CD4-positive, alpha-beta memory T cell (primary cell): ENCODE results near the gene POLE. TPM values are rescaled to one million over a fixed set of nuclear protein-coding genes. Genes with fewer than 3 reads are reported as not detected.

Source experiments
- CTCF ChIA-PET: fragments of 350-600 bp; sonication (Branson Sonifier 250); formaldehyde crosslinking; loops from one replicate; lab custom pipeline; 2021; ENCODE audit warnings: inconsistent platforms; ENCODE audit not compliant: partially characterized antibody; lab: Charles Lee
- POLR2A ChIA-PET: fragments of 350-600 bp; sonication (Branson Sonifier 250); formaldehyde crosslinking; loops from one replicate; lab custom pipeline; 2021; ENCODE audit not compliant: partially characterized antibody; lab: Charles Lee
- DNase-seq, 5 donors: peaks; one replicate each; pipeline versions ENCODE4 v3.0.0 to v3.0.0-alpha.2; 2020 to 2022; ENCODE audit warnings: mixed read lengths in 1 of 5
- H3K27ac ChIP-seq: one replicate; pipeline ENCODE4 v1.7.0; 2013; ENCODE audit warnings: low read depth, low read length
- H3K27me3 ChIP-seq: 2 replicates; pipeline ENCODE4 v1.7.0; 2013; ENCODE audit warnings: mild to moderate bottlenecking, low read length, moderate library complexity; ENCODE audit not compliant: insufficient read depth
- H3K36me3 ChIP-seq: 2 replicates; pipeline ENCODE4 v1.7.0; 2013; ENCODE audit warnings: mild to moderate bottlenecking, low read length, moderate library complexity; ENCODE audit not compliant: insufficient read depth
- H3K4me1 ChIP-seq: 2 replicates; pipeline ENCODE4 v1.7.0; 2013; ENCODE audit warnings: mild to moderate bottlenecking, low read length, moderate library complexity; ENCODE audit not compliant: insufficient read depth
- H3K4me3 ChIP-seq, 2 donors: one replicate each; pipeline ENCODE4 v1.7.0; 2013; ENCODE audit warnings: low read length in 2 of 2, mild to moderate bottlenecking in 1 of 2
- H3K9me3 ChIP-seq, 2 donors: one replicate each; pipeline ENCODE4 v1.7.0; 2013; ENCODE audit warnings: low read length in 2 of 2, control low read depth in 1 of 2; ENCODE audit not compliant: control insufficient read depth in 1 of 2
- H3K27ac Mint-ChIP-seq, 7 donors: one replicate each; pipeline ENCODE4 v1.8.0; 2020 to 2021; ENCODE audit warnings: mixed read lengths in 7 of 7, mild to moderate bottlenecking in 6 of 7, inconsistent platforms in 3 of 7, moderate library complexity in 3 of 7
- H3K27me3 Mint-ChIP-seq, 2 donors: one replicate each; pipeline ENCODE4 v1.8.0; 2020 to 2021; ENCODE audit warnings: mixed read lengths in 2 of 2
- H3K36me3 Mint-ChIP-seq, 2 donors: one replicate each; pipeline ENCODE4 v1.8.0; 2020 to 2021; ENCODE audit warnings: mixed read lengths in 2 of 2, inconsistent platforms in 1 of 2, mild to moderate bottlenecking in 1 of 2
- H3K4me1 Mint-ChIP-seq, 4 donors: one replicate each; pipeline ENCODE4 v1.8.0; 2020 to 2021; ENCODE audit warnings: mixed read lengths in 4 of 4, mild to moderate bottlenecking in 1 of 4
- H3K4me3 Mint-ChIP-seq, 8 donors: one replicate each; pipeline ENCODE4 v1.8.0; 2020 to 2021; ENCODE audit warnings: mixed read lengths in 8 of 8, mild to moderate bottlenecking in 7 of 8, moderate library complexity in 6 of 8, inconsistent platforms in 3 of 8
- H3K9me3 Mint-ChIP-seq, 8 donors: one replicate each; pipeline ENCODE4 v1.8.0; 2020 to 2021; ENCODE audit warnings: mixed read lengths in 8 of 8, mild to moderate bottlenecking in 5 of 8, inconsistent platforms in 3 of 8, moderate library complexity in 1 of 8
- intact Hi-C: fragments of 100-400 bp; cut with micrococcal nuclease; formaldehyde crosslinking; loops from one replicate; pipeline ENCODE4 v1.15.1; 2023
- polyA plus RNA-seq, 2 donors: library from polyadenylated mRNA; unstranded; fragments of 300-500 nt; fragmentation: Illumina TruSeq; gene quantifications; one replicate each; pipeline ENCODE4 v1.2.3, GENCODE V29; 2021
- total RNA-seq, 2 experiments: library from RNA; stranded (reverse); gene quantifications; one replicate each; pipeline ENCODE4 v1.2.3, GENCODE V29; 2021

Gene POLE
- total and polyA plus RNA-seq, 4 experiments from 2014 or later, result 2.2 to 75.4 (median 37.9) TPM

GRCh38 chr12:132661972-132662371 lies 25.2 kb downstream of the POLE start:
- CTCF ChIA-PET, result no interaction called here

DNA sequence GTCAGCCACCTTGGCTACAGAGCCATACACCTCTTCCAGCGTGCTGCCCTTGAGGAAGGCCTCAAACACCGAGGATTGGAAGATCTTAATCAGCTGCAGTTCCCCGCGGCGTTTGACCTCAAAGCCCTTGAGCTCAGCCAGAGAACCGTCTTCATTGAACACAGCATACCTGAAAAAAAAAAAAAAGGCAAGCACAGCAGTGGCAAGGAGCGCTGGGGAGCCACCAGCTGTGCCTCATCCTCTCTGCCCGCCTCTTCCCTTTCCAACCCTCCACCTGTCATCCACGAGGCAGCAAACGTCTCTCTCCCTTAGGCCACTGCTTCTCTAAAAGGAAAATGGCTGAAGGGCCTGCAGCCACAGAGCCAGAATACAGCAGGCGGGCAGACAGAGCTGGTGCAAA lies 26.1 kb downstream of the POLE start:
- CTCF ChIA-PET, result no interaction called here

More at GRCh38 chr12:132661972-132662371, 25.2 kb downstream of the POLE start:
- Mint-ChIP-seq H3K36me3 (peaks cover 63 to 89% of the 10 kb centered on the region in 2 donors), H3K4me3 (no peak overlapping the region), H3K27me3 (no peaks in the 10 kb centered on the region), H3K27ac (peak overlapping the region in 1 of 7 donors; percentile 36), H3K4me1 (peaks cover 0 to 5% (median 3%) of the 10 kb centered on the region in 4 donors), H3K9me3 (no peaks in the 10 kb centered on the region)
- intact Hi-C loops, result no loop called here
- Histone ChIP-seq H3K27ac (no peak overlapping the region), H3K27me3 (no peaks in the 10 kb centered on the region), H3K36me3 (peaks cover 62% of the 10 kb centered on the region), H3K4me3 (no peak overlapping the region), H3K9me3 (no peaks in the 10 kb centered on the region), H3K4me1 (no peaks in the 10 kb centered on the region)
- POLR2A ChIA-PET, result no interaction called here
- no peak for DNase-seq

GRCh38 chr12:132660052-132660451 lies 27.1 kb downstream of the POLE start:
- Histone ChIP-seq H3K4me1 (no peaks in the 10 kb centered on the region), H3K27me3 (no peaks in the 10 kb centered on the region), H3K4me3 (no peak overlapping the region), H3K27ac (no peak overlapping the region), H3K9me3 (no peaks in the 10 kb centered on the region), H3K36me3 (peaks cover 55% of the 10 kb centered on the region)
- intact Hi-C loops, result no loop called here
- Mint-ChIP-seq H3K36me3 (peaks cover 52 to 79% of the 10 kb centered on the region in 2 donors), H3K4me3 (peak overlapping the region in 1 of 8 donors; percentile 31), H3K27me3 (no peaks in the 10 kb centered on the region), H3K4me1 (peaks cover 0 to 5% (median 3%) of the 10 kb centered on the region in 4 donors), H3K27ac (no peak overlapping the region), H3K9me3 (no peaks in the 10 kb centered on the region)
- POLR2A ChIA-PET, result no interaction called here
- CTCF ChIA-PET, result no interaction called here
- DNase-seq, result no peak

More for the DNA sequence above, 26.1 kb downstream of the POLE start:
- Histone ChIP-seq H3K4me3 (no peak overlapping the region), H3K27me3 (no peaks in the 10 kb centered on the region), H3K36me3 (peaks cover 58% of the 10 kb centered on the region), H3K4me1 (no peaks in the 10 kb centered on the region), H3K9me3 (no peaks in the 10 kb centered on the region), H3K27ac (no peak overlapping the region)
- Mint-ChIP-seq H3K27me3 (no peaks in the 10 kb centered on the region), H3K9me3 (no peaks in the 10 kb centered on the region), H3K4me1 (peaks cover 0 to 5% (median 3%) of the 10 kb centered on the region in 4 donors), H3K4me3 (no peak overlapping the region), H3K36me3 (peaks cover 61 to 85% of the 10 kb centered on the region in 2 donors), H3K27ac (no peak overlapping the region)
- intact Hi-C loops, result no loop called here
- POLR2A ChIA-PET, result no interaction called here
- no peak for DNase-seq

DNA sequence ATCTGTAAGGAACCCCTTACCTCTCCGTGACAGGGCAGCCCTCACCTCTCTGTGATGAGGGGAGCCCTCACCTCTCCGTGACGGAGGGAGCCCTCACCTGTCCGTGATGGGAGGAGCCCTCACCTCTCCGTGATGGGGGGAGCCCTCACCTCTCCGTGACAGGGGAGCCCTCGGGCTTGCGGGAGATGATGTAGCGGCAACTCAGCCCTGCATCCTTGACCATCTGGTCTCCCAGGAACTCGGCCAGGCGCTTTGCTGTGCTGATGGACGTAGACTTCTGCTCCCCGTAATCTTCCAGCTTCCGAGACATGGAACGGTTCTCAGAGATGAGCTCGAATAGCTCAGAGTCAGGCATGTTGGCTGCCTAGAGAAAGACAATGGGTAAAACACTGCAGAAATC lies 28.0 kb downstream of the POLE start:
- no peaks in the 10 kb centered on the region for H3K27me3 ChIP-seq
- no peaks in the 10 kb centered on the region for H3K9me3 ChIP-seq
- H3K4me3 ChIP-seq, result no peak overlapping the region
- H3K27ac ChIP-seq, result no peak overlapping the region
- Mint-ChIP-seq H3K9me3 (no peaks in the 10 kb centered on the region), H3K36me3 (peaks cover 57 to 76% of the 10 kb centered on the region in 2 donors), H3K4me3 (no peak overlapping the region), H3K4me1 (peaks cover 0 to 5% (median 3%) of the 10 kb centered on the region in 4 donors), H3K27ac (no peak overlapping the region), H3K27me3 (no peaks in the 10 kb centered on the region)
- POLR2A ChIA-PET, result no interaction called here
- intact Hi-C loops, result no loop called here
- no peak for DNase-seq
- CTCF ChIA-PET, result interaction anchor here (0.6 kb wide), 2 partner anchors 34 to 245 kb away, joined by 3 read pairs; no protein-coding TSS in a partner anchor
- peaks cover 52% of the 10 kb centered on the region for H3K36me3 ChIP-seq
- no peaks in the 10 kb centered on the region for H3K4me1 ChIP-seq

GRCh38 chr12:132658149-132658894 lies 28.8 kb downstream of the POLE start:
- H3K4me1 Mint-ChIP-seq, result peaks cover 0 to 5% (median 3%) of the 10 kb centered on the region in 4 donors
- no peaks in the 10 kb centered on the region for H3K27me3 ChIP-seq
- H3K9me3 Mint-ChIP-seq, result no peaks in the 10 kb centered on the region
- peaks cover 56% of the 10 kb centered on the region for H3K36me3 ChIP-seq
- H3K4me1 ChIP-seq, result no peaks in the 10 kb centered on the region
- no peak overlapping the region for H3K27ac ChIP-seq
- ChIA-PET CTCF (interaction anchor here (0.6 kb wide), 1 partner anchor 35 kb away, joined by 3 read pairs; no protein-coding TSS in a partner anchor), POLR2A (no interaction called here)
- no peaks in the 10 kb centered on the region for H3K9me3 ChIP-seq
- H3K36me3 Mint-ChIP-seq, result peaks cover 64 to 80% of the 10 kb centered on the region in 2 donors
- H3K27ac Mint-ChIP-seq, result no peak overlapping the region
- no peaks in the 10 kb centered on the region for H3K27me3 Mint-ChIP-seq
- no peak overlapping the region for H3K4me3 ChIP-seq
- no peak overlapping the region for H3K4me3 Mint-ChIP-seq
- no peak for DNase-seq
- intact Hi-C loops, result no loop called here

GRCh38 chr12:132657004-132657727 lies 30.0 kb downstream of the POLE start:
- Histone ChIP-seq H3K4me1 (no peaks in the 10 kb centered on the region), H3K9me3 (no peaks in the 10 kb centered on the region), H3K27me3 (no peaks in the 10 kb centered on the region), H3K36me3 (peaks cover 56% of the 10 kb centered on the region), H3K27ac (no peak overlapping the region), H3K4me3 (no peak overlapping the region)
- no peaks in the 10 kb centered on the region for H3K4me1 Mint-ChIP-seq
- intact Hi-C loops, result no loop called here
- H3K36me3 Mint-ChIP-seq, result peaks cover 63 to 78% of the 10 kb centered on the region in 2 donors
- H3K4me3 Mint-ChIP-seq, result no peak overlapping the region
- no peaks in the 10 kb centered on the region for H3K27me3 Mint-ChIP-seq
- ChIA-PET CTCF (no interaction called here), POLR2A (no interaction called here)
- no peaks in the 10 kb centered on the region for H3K9me3 Mint-ChIP-seq
- DNase-seq, result no peak
- no peak overlapping the region for H3K27ac Mint-ChIP-seq

DNA sequence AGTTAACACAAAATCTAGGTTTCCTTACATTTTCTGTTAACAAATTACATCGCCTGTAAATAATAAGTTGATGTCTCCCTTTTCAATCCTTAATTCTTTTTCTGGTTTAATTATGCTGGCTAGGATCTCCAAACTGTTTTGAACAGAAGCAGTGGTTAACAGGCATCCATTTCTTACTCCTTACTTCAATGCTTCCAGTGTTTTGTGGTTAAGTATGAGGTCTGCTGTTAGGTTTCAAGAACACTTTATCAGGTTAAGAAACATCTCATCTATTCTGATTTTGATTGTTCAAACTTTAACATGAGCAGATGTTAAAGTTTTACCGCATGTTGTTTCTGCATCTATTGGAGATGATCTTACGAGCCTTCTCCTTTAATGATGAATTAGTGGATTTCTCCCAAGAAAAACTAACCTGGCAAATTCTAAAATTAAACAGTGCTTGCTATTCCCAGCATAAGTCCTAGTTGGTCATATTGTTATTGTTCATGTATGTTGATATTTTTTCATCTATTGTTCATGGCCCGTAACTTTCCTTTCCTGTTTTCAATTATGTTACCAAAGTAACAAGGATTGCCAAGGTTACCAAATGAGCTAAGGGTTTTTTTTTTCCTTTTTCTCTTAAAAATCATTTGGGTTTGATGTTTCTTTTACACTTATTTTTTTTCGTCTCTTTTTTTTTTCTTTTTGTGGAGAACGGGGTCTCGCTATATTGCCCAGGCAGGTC lies 33.4 kb downstream of the POLE start:
- Mint-ChIP-seq H3K27me3 (no peaks in the 10 kb centered on the region), H3K4me3 (no peak overlapping the region), H3K27ac (peak overlapping the region in 1 of 7 donors; percentile 13), H3K4me1 (no peaks in the 10 kb centered on the region), H3K36me3 (peaks cover 48 to 67% of the 10 kb centered on the region in 2 donors), H3K9me3 (peaks cover 0 to 1% (median 0%) of the 10 kb centered on the region in 8 donors)
- no peak for DNase-seq
- no peaks in the 10 kb centered on the region for H3K27me3 ChIP-seq
- ChIA-PET CTCF (no interaction called here), POLR2A (no interaction called here)
- H3K4me1 ChIP-seq, result no peaks in the 10 kb centered on the region
- no peak overlapping the region for H3K4me3 ChIP-seq
- intact Hi-C loops, result no loop called here
- H3K9me3 ChIP-seq, result no peaks in the 10 kb centered on the region
- H3K36me3 ChIP-seq, result peaks cover 43% of the 10 kb centered on the region
- no peak overlapping the region for H3K27ac ChIP-seq
